Activated CD4-positive, alpha-beta T cell treated with anti-CD3 and anti-CD28 coated beads, Interleukin-2, amount 10 ng/mL, durations not matched to agents 24 days and 14 days (primary cell): ENCODE data around the gene YJEFN3. TPM values are rescaled to one million over a fixed set of nuclear protein-coding genes. Genes with fewer than 3 reads are reported as not detected.

Source experiments
- DNase-seq: peaks from one replicate; pipeline ENCODE4 v3.0.0; 2022
- H3K27ac Mint-ChIP-seq: one replicate; pipeline ENCODE4 v1.8.0; 2022; ENCODE audit warnings: mild to moderate bottlenecking, mixed read lengths
- H3K27me3 Mint-ChIP-seq: one replicate; pipeline ENCODE4 v1.8.0; 2022; ENCODE audit warnings: mixed read lengths
- H3K36me3 Mint-ChIP-seq: one replicate; pipeline ENCODE4 v1.8.0; 2022; ENCODE audit warnings: low read depth, mild to moderate bottlenecking, mixed read lengths
- H3K4me1 Mint-ChIP-seq: one replicate; pipeline ENCODE4 v1.8.0; 2021; ENCODE audit warnings: mixed read lengths
- H3K4me3 Mint-ChIP-seq: one replicate; pipeline ENCODE4 v1.8.0; 2022; ENCODE audit warnings: mild to moderate bottlenecking, moderate library complexity, mixed read lengths
- H3K9me3 Mint-ChIP-seq: one replicate; pipeline ENCODE4 v1.8.0; 2021; ENCODE audit warnings: mixed read lengths
- intact Hi-C: fragments of 100-400 bp; cut with micrococcal nuclease; formaldehyde crosslinking; loops from one replicate; pipeline ENCODE4 v1.15.1; 2023
- total RNA-seq: library from RNA; stranded (reverse); gene quantifications from 2 replicates; pipeline ENCODE4 v1.2.3, GENCODE V29; 2022

Gene YJEFN3
- total RNA-seq, 1 donor from 2014 or later, result 14.6 TPM

DNA sequence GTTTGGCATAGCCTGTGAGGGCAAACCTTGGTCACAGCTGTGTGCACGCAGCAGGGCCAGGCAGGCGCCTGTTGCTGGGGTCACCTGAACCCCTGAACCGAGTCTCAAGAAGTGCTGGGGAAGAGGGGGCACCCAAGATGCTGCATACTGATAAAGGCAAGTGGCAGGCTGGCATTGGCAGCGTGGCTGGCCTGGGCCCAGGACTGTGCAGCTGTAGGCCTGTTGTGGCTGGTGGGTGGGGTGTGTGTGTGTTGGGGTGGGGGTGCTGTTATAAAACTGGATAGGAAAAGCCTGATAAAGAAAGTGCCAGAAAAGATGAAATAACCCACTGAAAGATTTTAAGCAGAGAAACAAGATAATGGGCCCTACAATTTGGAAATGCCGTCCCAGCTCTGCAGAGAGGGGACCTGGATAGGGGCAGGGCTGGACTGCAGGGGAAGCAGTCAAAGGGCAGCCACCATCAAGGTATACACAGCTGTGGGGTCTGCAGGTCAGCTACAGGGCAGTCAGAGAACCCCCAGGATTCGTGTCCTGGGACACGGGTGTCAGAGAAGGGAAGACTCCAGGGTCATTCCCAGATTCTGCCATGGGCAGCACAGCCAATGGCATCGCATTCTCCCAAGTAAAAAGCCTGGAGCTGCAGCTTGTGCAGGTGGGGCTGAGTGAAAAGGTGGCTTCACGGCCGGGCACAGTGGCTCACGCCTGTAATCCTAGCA, 42.5 kb downstream of the YJEFN3 start:
- Mint-ChIP-seq H3K9me3 (no peaks in the 10 kb centered on the region), H3K4me3 (no peak overlapping the region), H3K4me1 (peaks cover 5% of the 10 kb centered on the region), H3K27me3 (no peaks in the 10 kb centered on the region), H3K27ac (peak overlapping the region; percentile 51), H3K36me3 (peaks cover 38% of the 10 kb centered on the region)
- DNase-seq, result no peak
- intact Hi-C loops, result no loop called here

DNA sequence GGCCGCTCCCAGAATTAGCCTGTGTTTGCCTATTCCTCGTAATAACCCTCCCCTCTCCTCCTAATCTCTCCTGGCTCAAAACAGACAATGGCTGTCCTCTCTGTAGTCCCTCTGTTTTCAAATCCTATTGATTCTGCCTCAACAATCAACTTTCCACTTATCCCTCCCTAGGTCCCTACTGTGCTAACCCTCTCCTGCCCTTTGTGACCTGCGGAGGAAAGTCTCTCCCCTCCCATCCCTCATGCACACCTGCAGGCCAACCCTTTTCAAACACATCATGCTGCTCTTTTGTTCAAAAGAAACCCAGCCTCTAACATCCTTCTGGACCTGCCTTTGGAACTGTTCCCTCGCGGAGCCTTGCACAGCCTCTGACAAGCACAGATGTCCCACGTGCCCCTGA, 46.7 kb downstream of the YJEFN3 start:
- no peaks in the 10 kb centered on the region for H3K9me3 Mint-ChIP-seq
- intact Hi-C loops, result no loop called here
- no peak for DNase-seq
- peaks cover 14% of the 10 kb centered on the region for H3K36me3 Mint-ChIP-seq
- H3K4me1 Mint-ChIP-seq, result peaks cover 2% of the 10 kb centered on the region
- H3K27ac Mint-ChIP-seq, result peak overlapping the region; percentile 1
- no peak overlapping the region for H3K4me3 Mint-ChIP-seq
- H3K27me3 Mint-ChIP-seq, result no peaks in the 10 kb centered on the region

DNA sequence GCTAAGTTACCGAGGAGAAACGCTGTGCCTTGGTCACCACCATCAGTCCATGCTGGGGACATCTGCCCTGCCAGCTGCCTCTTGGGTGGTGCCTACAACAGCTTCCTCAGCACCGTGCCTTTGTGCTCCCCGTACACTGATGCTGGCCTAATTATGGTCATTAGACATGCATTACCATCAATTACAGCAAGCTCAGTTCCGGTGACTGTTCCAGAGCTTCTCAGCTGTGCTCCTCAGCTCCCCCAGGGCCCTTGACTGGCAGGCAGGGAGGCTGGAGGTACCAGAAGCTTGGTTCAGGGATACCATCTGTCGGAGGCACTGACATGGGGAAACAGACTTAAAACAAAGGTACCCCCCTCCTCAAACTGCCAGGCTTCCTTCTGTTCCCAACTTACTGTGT, 49.5 kb downstream of the YJEFN3 start:
- DNase-seq, result no peak
- H3K4me3 Mint-ChIP-seq, result no peak overlapping the region
- intact Hi-C loops, result no loop called here
- no peaks in the 10 kb centered on the region for H3K9me3 Mint-ChIP-seq
- H3K27me3 Mint-ChIP-seq, result no peaks in the 10 kb centered on the region
- H3K36me3 Mint-ChIP-seq, result peaks cover 17% of the 10 kb centered on the region
- peaks cover 18% of the 10 kb centered on the region for H3K4me1 Mint-ChIP-seq
- H3K27ac Mint-ChIP-seq, result no peak overlapping the region

DNA sequence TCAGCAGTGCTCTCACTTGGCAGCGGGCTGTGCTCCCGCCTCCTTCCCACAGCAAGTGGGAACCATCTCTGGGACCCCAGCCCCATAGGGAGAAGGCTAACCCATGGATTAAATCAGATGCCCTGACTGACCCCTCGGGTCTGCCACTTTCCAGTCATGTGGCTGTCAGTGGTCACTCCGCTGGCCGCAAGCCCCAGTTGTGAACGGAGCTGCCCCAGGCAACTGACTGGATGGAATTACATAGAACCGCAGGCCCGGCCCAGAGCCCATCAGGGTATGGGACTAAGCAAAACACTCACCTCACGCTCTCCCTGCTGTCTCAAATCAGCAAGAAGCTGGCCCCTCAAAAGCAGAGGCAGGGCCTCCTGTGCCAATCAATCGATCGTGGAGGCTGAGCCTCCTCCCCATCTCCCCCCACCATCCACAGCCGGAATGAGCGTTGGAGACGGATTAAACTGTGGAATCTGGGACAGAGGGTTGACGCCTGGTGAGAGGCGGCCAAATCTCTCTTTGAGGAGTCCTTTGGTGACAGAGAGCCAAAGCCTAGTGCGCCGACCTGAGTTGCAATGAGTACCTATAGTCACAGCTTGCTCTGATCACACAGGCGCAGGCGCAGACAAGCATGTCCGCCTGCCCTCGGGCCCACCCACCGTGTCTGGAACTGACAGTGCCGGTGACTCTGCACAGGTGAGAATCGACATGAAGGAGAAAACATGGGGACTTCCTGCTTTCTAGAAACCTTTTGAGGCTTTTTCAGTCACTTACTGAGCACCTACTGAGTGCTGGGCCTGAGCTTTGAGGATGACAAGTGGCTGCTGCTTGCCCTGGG, 51.0 kb downstream of the YJEFN3 start:
- Mint-ChIP-seq H3K36me3 (peaks cover 18% of the 10 kb centered on the region), H3K4me1 (peaks cover 18% of the 10 kb centered on the region), H3K27ac (peak overlapping the region; percentile 25), H3K9me3 (no peaks in the 10 kb centered on the region), H3K4me3 (no peak overlapping the region), H3K27me3 (no peaks in the 10 kb centered on the region)
- intact Hi-C loops, result no loop called here
- DNase-seq, result no peak

DNA sequence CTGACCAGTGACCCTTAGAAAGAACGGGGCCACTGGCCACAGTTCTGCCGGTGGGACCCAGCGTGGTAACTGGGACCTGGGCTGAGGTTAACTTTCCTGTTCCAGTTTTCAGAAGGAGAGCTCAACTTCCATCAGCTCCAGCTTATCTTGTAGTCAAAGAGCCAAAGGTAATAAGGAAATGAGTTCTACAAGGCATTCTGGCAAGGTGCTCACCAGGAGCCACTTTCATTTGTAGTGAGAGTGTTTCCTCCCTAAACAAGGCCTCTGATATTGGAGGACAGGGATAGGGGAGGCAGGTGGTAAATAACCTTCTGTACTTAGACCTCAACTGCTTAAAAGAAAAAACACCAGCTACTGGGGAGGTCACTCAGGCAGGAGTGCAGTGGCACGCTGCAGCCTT, 51.7 kb downstream of the YJEFN3 start:
- H3K27ac Mint-ChIP-seq, result no peak overlapping the region

DNA sequence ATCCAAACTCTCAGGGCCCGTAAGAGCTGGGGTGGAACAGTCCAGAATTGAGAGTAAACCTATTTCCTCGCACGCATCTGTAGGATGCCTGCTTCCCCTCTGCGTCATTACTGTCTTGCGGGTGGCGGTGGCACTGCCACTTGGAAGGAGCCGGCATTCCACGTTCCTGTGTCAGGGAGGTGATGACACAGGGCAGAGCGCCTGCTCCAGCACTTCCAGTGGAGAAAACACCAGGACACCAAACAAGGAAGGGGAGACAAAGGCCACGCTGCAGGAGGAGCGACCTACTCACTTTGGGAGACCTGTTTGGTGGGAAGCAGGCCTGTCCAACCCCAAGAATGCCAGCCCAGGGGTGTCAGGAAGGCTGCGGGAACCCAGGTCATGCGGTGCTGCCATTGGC, 52.7 kb downstream of the YJEFN3 start:
- Mint-ChIP-seq H3K27ac (no peak overlapping the region), H3K4me1 (peaks cover 27% of the 10 kb centered on the region), H3K36me3 (peaks cover 21% of the 10 kb centered on the region), H3K9me3 (no peaks in the 10 kb centered on the region), H3K27me3 (no peaks in the 10 kb centered on the region), H3K4me3 (no peak overlapping the region)
- DNase-seq, result no peak
- intact Hi-C loops, result no loop called here

More for the DNA sequence above, 51.7 kb downstream of the YJEFN3 start:
- Mint-ChIP-seq H3K36me3 (peaks cover 19% of the 10 kb centered on the region), H3K27me3 (no peaks in the 10 kb centered on the region), H3K4me3 (no peak overlapping the region), H3K9me3 (no peaks in the 10 kb centered on the region), H3K4me1 (peaks cover 19% of the 10 kb centered on the region)
- no peak for DNase-seq
- intact Hi-C loops, result no loop called here

DNA sequence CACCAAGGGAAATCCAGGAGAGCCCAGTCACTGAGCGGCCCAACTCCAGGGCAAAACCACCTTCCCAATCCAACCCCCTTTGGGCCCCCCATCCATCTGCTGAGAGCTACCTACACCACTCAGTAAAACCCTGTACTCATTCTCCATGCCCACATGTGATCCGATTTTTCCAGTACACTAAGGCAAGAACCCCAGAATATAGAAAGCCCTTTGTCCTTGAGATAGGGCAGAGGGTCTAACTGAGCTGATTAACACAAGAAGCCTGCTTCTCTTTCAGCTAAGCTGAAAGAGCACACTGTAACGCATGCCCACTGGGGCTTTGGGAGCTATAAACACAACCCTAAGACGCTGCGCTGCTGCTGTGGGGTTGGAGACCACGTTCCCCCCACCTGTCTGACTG, 53.8 kb downstream of the YJEFN3 start:
- H3K4me3 Mint-ChIP-seq, result no peak overlapping the region
- peaks cover 27% of the 10 kb centered on the region for H3K4me1 Mint-ChIP-seq
- H3K9me3 Mint-ChIP-seq, result no peaks in the 10 kb centered on the region
- no peak for DNase-seq
- no peak overlapping the region for H3K27ac Mint-ChIP-seq
- intact Hi-C loops, result no loop called here
- no peaks in the 10 kb centered on the region for H3K27me3 Mint-ChIP-seq
- peaks cover 21% of the 10 kb centered on the region for H3K36me3 Mint-ChIP-seq

DNA sequence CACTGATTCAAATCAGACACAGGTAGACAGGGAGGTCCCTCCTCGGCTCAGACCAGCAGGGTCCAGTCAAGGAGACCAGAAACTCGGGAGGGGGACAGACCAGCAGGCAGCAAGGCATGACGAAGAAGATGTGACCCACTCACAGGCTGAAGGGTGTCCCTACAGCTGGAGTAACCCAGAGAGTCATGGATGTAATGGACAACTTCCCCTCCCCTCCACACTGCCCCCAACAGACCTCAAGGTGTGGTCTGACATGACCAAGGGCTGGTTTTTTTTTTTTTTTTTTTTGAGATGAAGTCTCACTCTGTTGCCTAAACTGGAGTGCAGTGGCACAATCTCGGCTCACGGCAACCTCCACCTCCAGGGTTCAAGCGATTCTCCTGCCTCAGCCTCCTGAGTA, 55.6 kb downstream of the YJEFN3 start:
- Mint-ChIP-seq H3K4me3 (no peak overlapping the region), H3K4me1 (peaks cover 42% of the 10 kb centered on the region), H3K27ac (no peak overlapping the region), H3K9me3 (no peaks in the 10 kb centered on the region), H3K36me3 (peaks cover 32% of the 10 kb centered on the region), H3K27me3 (no peaks in the 10 kb centered on the region)
- intact Hi-C loops, result no loop called here
- no peak for DNase-seq

Other genes with a start within 250 kb of the YJEFN3 start
- 71.2 and 72.0 TPM in 2 replicates for gene SUGP1, start 208.4 kb upstream of the YJEFN3 start, total RNA-seq
- 61.8 and 73.0 TPM in 2 replicates for gene MAU2, start 208.1 kb upstream of the YJEFN3 start, total RNA-seq
- gene GATAD2A, start 123.2 kb upstream of the YJEFN3 start, total RNA-seq, result 134 and 135 TPM in 2 replicates
- 3.3 and 4.4 TPM in 2 replicates for gene TSSK6, start 13.4 kb upstream of the YJEFN3 start, total RNA-seq
- gene NDUFA13, start 12.7 kb upstream of the YJEFN3 start, total RNA-seq, result 370 and 391 TPM in 2 replicates
- gene CILP2, start 9.4 kb downstream of the YJEFN3 start, total RNA-seq, result 0.14 TPM in 2 replicates
- 19.2 and 20.5 TPM in 2 replicates for gene PBX4, start 89.8 kb downstream of the YJEFN3 start, total RNA-seq
- gene LPAR2, start 99.3 kb downstream of the YJEFN3 start, total RNA-seq, result 21.9 and 23.9 TPM in 2 replicates
- 56.1 and 61.2 TPM in 2 replicates for gene GMIP, start 114.7 kb downstream of the YJEFN3 start, total RNA-seq
- gene ATP13A1, start 134.8 kb downstream of the YJEFN3 start, total RNA-seq, result 85.9 and 89.2 TPM in 2 replicates
- 44.2 and 45.5 TPM in 2 replicates for gene ZNF101, start 139.9 kb downstream of the YJEFN3 start, total RNA-seq
- 4.7 and 4.8 TPM in 2 replicates for gene ZNF14, start 204.2 kb downstream of the YJEFN3 start, total RNA-seq